GM21367 (cell line): ENCODE results near the gene LIPC.

Source experiments
- ATAC-seq: cut with Tn5 transposase; IDR thresholded peaks from one replicate; pipeline ENCODE4 v1.9.1; 2021; ENCODE audit not compliant: unreplicated experiment

LIPC gene

GRCh38 chr15:58572521-58572920 lies 140.7 kb downstream of the LIPC start:
- no peak for ATAC-seq

- no peak for ATAC-seq
These were observed 141.5 kb downstream of the LIPC start for GRCh38 chr15:58573270-58573669.

- no peak for ATAC-seq
These were observed 142.8 kb downstream of the LIPC start for GRCh38 chr15:58574631-58575030.

GRCh38 chr15:58575045-58575786 lies 143.4 kb downstream of the LIPC start:
- no peak for ATAC-seq

GRCh38 chr15:58576657-58577056 lies 144.9 kb downstream of the LIPC start:
- no peak for ATAC-seq

- ATAC-seq: no peak
These were observed 150.4 kb downstream of the LIPC start for GRCh38 chr15:58582160-58582559.

- no peak for ATAC-seq
These were observed 151.5 kb downstream of the LIPC start for GRCh38 chr15:58583171-58583908.

- ATAC-seq: no peak
These were observed 153.1 kb downstream of the LIPC start for GRCh38 chr15:58584789-58585461.

GRCh38 chr15:58585693-58586443 lies 154.1 kb downstream of the LIPC start:
- ATAC-seq: no peak

- ATAC-seq: no peak
These were observed 155.7 kb downstream of the LIPC start for GRCh38 chr15:58587486-58587885.

- ATAC-seq: no peak
These were observed 156.3 kb downstream of the LIPC start for GRCh38 chr15:58588096-58588495.

GRCh38 chr15:58589047-58589446 lies 157.3 kb downstream of the LIPC start:
- ATAC-seq: no peak

- no peak for ATAC-seq
These were observed 158.4 kb downstream of the LIPC start for GRCh38 chr15:58590236-58590635.

- ATAC-seq: no peak
These were observed 159.1 kb downstream of the LIPC start for GRCh38 chr15:58590926-58591325.

GRCh38 chr15:58593870-58594269 lies 162.1 kb downstream of the LIPC start:
- ATAC-seq: no peak

- no peak for ATAC-seq
These were observed 163.1 kb downstream of the LIPC start for GRCh38 chr15:58594898-58595297.

GRCh38 chr15:58595516-58596263 lies 163.9 kb downstream of the LIPC start:
- ATAC-seq: no peak

- ATAC-seq: no peak
These were observed 166.4 kb downstream of the LIPC start for GRCh38 chr15:58597943-58598828.

GRCh38 chr15:58598829-58599210 lies 167.0 kb downstream of the LIPC start:
- ATAC-seq: no peak

GRCh38 chr15:58602823-58603222 lies 171.0 kb downstream of the LIPC start:
- no peak for ATAC-seq
